ENCODE results near the gene MYO3A.
"Not testable (repeated sequence)": the region's sequence is repeated elsewhere in the genome, so short reads cannot be mapped to it uniquely, and the experiment has no call there.

Gene MYO3A

GRCh38 chr10:26087666-26088065, 153.6 kb downstream of the MYO3A start:
- DNase-seq = no peak

- DNase-seq = no peak
Observed at GRCh38 chr10:26090026-26090425, 156.0 kb downstream of the MYO3A start.

GRCh38 chr10:26090762-26091161, 156.7 kb downstream of the MYO3A start:
- no peak for DNase-seq

- DNase-seq = no peak
Observed at GRCh38 chr10:26093229-26093628, 159.2 kb downstream of the MYO3A start.

GRCh38 chr10:26095781-26096180, 161.8 kb downstream of the MYO3A start:
- no peak for DNase-seq

GRCh38 chr10:26097549-26097948, 163.5 kb downstream of the MYO3A start:
- DNase-seq = not testable (repeated sequence)

GRCh38 chr10:26112532-26112931, 178.5 kb downstream of the MYO3A start:
- no peak for DNase-seq

- no peak for DNase-seq
Observed at GRCh38 chr10:26138613-26139012, 204.6 kb downstream of the MYO3A start.

GRCh38 chr10:26156019-26156418, 222.0 kb downstream of the MYO3A start:
- no peak for DNase-seq

GRCh38 chr10:26157734-26158133, 223.7 kb downstream of the MYO3A start:
- no peak for DNase-seq

- DNase-seq = no peak
Observed at GRCh38 chr10:26169466-26169865, 235.4 kb downstream of the MYO3A start.

- no peak for DNase-seq
Observed at GRCh38 chr10:26172131-26172530, 238.1 kb downstream of the MYO3A start.

- DNase-seq = no peak
Observed at GRCh38 chr10:26173837-26174236, 239.8 kb downstream of the MYO3A start.

- no peak for DNase-seq
Observed at GRCh38 chr10:26177341-26177740, 243.3 kb downstream of the MYO3A start.

GRCh38 chr10:26194275-26194674, 260.2 kb downstream of the MYO3A start:
- DNase-seq = no peak

- DNase-seq = no peak
Observed at GRCh38 chr10:26197248-26197647, 263.2 kb downstream of the MYO3A start.

- no peak for DNase-seq
Observed at GRCh38 chr10:26198119-26198518, 264.1 kb downstream of the MYO3A start.

- no peak for DNase-seq
Observed at GRCh38 chr10:26199841-26200240, 265.8 kb downstream of the MYO3A start.

- no peak for DNase-seq
Observed at GRCh38 chr10:26205223-26205622, 271.2 kb downstream of the MYO3A start.

- DNase-seq = no peak
Observed at GRCh38 chr10:26211781-26212444, 277.9 kb downstream of the MYO3A start.

GRCh38 chr10:26212511-26212910, 278.5 kb downstream of the MYO3A start:
- no peak for DNase-seq

GRCh38 chr10:26213157-26213800, 279.2 kb downstream of the MYO3A start:
- DNase-seq = no peak

GRCh38 chr10:26214004-26214403, 280.0 kb downstream of the MYO3A start:
- DNase-seq = no peak

GRCh38 chr10:26214551-26215395, 280.7 kb downstream of the MYO3A start:
- no peak for DNase-seq
